ENCODE results near the gene TULP3. TPM values are rescaled to one million over a fixed set of nuclear protein-coding genes. Genes with fewer than 3 reads are reported as not detected.

The TULP3 gene
- total and polyA plus RNA-seq, 2 of the 8 experiments (the other 6 are each of a cell fraction or from before 2014, with no cell fraction given), result 18.4 to 21.2 TPM

DNA sequence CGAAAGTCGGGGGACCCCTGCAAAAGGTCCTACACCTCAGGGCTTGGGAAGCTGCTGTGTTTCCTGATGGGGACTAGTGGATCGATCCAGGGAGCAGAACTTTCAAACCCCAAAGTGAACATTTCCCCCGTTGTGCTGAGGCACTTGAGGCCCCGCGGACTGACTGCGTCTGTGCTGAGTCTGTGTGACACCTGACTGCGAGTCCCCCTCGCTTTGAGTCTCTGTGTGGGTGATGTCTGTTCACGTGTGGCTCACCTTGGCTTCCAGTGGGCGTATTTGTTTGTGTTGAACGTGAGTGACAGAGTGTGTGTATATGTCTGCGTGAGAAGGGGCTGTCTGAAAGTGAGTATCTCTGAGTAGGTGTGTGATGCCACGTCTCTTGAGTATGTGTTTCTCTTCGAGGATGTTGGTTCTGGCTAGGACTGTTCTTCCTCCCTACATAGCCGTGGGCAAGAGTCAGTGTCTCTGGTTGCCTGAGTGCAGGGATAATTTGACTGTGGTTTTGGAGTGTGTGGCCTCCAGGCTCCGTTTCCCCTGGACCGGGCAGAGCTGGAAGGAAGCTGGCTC lies 69.8 kb downstream of the TULP3 start (continued):
- TF ChIP-seq, protein P1, sequence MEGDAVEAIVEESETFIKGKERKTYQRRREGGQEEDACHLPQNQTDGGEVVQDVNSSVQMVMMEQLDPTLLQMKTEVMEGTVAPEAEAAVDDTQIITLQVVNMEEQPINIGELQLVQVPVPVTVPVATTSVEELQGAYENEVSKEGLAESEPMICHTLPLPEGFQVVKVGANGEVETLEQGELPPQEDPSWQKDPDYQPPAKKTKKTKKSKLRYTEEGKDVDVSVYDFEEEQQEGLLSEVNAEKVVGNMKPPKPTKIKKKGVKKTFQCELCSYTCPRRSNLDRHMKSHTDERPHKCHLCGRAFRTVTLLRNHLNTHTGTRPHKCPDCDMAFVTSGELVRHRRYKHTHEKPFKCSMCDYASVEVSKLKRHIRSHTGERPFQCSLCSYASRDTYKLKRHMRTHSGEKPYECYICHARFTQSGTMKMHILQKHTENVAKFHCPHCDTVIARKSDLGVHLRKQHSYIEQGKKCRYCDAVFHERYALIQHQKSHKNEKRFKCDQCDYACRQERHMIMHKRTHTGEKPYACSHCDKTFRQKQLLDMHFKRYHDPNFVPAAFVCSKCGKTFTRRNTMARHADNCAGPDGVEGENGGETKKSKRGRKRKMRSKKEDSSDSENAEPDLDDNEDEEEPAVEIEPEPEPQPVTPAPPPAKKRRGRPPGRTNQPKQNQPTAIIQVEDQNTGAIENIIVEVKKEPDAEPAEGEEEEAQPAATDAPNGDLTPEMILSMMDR (IDR thresholded peaks at IDR 0.05; ENCODE audit: control extremely low read depth in 1 of 3, insufficient read depth in 1 of 3, low read depth in 1 of 3, low read length in 3 of 3), result no peak
- TF ChIP-seq RNF2 (IDR thresholded peaks at IDR 0.05; ENCODE audit: borderline replicate concordance, low read depth, low read length, missing control alignments, poor library complexity, severe bottlenecking), result peak; percentile 7
- TF ChIP-seq SP4 (IDR thresholded peaks at IDR 0.05; ENCODE audit: low read length), result no peak
- no peak for TF ChIP-seq KDM4A (IDR thresholded peaks at IDR 0.05; ENCODE audit: low read depth, low read length, severe bottlenecking)
- TF ChIP-seq JUN (IDR thresholded peaks at IDR 0.05; ENCODE audit: low read depth, low read length), result no peak
- no peak for TF ChIP-seq CHD1 (IDR thresholded peaks at IDR 0.05; ENCODE audit: low read depth, low read length)
- 0 out of 2 replicates have a peak, but pooled peaks have one; percentile 4 for TF ChIP-seq SUZ12 (IDR thresholded peaks at IDR 0.05; ENCODE audit: low read length)
